Measurements from ENCODE around the gene SMYD2.

Gene SMYD2, protein sequence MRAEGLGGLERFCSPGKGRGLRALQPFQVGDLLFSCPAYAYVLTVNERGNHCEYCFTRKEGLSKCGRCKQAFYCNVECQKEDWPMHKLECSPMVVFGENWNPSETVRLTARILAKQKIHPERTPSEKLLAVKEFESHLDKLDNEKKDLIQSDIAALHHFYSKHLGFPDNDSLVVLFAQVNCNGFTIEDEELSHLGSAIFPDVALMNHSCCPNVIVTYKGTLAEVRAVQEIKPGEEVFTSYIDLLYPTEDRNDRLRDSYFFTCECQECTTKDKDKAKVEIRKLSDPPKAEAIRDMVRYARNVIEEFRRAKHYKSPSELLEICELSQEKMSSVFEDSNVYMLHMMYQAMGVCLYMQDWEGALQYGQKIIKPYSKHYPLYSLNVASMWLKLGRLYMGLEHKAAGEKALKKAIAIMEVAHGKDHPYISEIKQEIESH

GRCh38 chr1:214281021-214281719, at the start of gene SMYD2:
Gene SMYD2 (plus strand): TSS chr1:214281159. CDS start chr1:214281255, 96 bp downstream.
- DNase-seq (ENCODE audit: low read depth): peak; percentile 61

- no peak for DNase-seq (ENCODE audit: low read depth)
Observed at GRCh38 chr1:214233856-214234634, 46.9 kb upstream of the SMYD2 start.

- no peak for DNase-seq (ENCODE audit: low read depth)
Observed at GRCh38 chr1:214234635-214235025, 46.3 kb upstream of the SMYD2 start.

DNA sequence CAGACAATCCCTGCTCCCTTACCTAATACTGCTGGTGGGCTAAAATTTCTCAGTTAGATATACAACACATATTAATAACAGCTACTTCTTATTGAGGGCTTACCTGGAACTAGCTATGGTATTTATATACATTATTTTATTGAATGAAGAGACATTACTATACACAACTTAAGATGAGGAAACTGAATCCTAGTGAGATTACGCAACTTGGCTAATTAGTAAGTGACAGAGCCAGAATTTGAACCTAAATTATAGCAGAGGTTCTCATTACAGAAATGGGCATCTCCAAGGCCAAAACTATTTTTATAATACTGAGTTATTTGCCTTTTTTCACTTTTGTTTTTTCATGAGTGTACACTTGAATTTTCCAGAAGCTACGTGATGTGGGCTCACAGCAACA, 44.5 kb upstream of the SMYD2 start:
- DNase-seq (ENCODE audit: low read depth): no peak

DNA sequence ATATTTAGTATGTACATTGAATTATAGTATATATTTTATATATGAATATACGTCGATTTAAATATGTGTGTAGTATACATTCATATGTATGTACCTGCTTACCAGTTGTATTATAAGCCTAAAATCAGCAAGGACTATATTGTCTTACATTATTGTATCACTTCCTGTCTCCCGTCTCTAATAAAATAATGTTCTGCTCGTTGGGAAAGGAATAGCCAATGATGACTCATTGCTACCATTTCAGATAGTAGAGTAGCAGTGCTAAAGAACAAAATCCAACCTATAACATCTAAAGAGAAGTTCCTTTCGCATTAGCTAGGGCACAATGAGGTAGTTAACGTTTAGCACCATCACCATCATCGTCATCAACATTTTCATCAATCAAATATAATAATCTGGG, 39.9 kb upstream of the SMYD2 start:
- peak; percentile 41 for DNase-seq (ENCODE audit: low read depth)

GRCh38 chr1:214244252-214244651, 36.7 kb upstream of the SMYD2 start:
- no peak for DNase-seq (ENCODE audit: low read depth)

DNA sequence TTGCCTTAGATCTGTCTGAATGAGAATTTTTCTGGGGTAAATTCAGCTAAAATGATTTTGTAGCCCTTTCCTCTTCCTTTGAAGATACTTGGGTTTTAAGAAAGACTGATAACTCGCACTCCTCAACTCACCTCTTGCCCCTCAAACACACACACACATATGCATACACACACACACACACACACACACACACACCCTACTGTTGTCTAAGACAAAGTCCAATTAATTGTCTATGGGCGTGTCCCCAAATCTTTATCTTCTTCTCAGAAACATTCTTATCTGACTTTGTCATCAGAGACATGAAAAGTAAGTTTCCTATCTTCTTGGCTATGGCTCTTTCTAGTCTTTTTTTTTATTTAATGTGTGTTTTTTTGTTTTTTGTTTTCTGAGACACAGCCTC, 36.1 kb upstream of the SMYD2 start:
- DNase-seq (ENCODE audit: low read depth): no peak

GRCh38 chr1:214247501-214248041, 33.4 kb upstream of the SMYD2 start:
- no peak for DNase-seq (ENCODE audit: low read depth)

DNA sequence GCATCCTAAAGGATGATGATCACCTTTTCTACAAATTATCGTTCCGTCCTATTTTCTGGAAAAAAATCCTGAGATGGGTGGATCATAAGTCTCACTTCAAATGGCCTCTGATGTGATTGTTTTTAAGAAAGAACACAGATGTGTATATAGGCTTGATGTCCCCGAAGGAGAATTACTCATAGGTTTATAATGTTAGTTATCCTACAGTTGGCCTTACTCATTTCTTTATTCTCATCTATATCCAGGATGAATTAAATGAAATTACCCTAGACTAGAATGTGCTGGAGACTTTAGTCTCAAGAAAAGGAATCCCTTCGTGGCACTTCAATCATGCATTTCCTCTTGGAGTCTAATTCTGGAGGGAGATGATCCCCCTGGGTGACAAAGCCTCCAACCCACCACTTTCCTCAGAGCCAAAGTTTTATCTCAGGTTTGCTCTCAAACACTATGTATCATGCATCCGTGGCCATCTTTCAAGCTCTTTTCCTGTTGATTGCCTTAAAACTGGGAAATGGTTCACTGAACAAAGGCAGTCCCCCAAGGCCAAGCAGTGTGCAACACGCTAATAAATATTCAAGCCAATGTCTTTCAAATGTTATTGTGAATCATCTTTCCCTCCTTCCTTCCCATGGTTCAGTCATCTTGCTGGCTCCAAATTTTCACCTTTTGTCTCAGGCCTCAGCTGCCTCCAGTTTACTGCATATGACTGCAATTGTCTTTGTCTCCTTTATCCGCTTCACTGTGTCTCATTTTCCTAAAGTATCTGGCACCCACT, 32.5 kb upstream of the SMYD2 start:
- DNase-seq (ENCODE audit: low read depth): peak; percentile 32

DNA sequence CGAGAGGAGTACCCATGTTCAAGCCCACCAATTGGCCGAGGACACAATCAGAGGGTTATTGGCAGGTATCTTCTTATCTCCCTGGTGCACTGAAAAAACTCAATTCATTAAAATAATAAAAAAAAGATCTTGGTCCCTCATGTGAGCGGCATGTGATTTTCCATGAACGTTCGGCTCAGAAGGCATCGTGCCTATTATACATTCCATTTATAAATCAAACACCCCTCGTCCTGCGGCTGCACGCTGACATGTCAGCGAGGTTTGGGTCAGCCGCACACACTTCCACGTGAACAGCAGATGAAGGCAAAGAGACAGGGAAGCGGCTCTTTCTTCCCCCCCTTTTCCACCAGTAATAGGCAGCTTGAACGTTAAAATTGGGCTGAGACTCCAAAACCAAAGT, 31.3 kb upstream of the SMYD2 start:
- DNase-seq (ENCODE audit: low read depth): no peak

DNA sequence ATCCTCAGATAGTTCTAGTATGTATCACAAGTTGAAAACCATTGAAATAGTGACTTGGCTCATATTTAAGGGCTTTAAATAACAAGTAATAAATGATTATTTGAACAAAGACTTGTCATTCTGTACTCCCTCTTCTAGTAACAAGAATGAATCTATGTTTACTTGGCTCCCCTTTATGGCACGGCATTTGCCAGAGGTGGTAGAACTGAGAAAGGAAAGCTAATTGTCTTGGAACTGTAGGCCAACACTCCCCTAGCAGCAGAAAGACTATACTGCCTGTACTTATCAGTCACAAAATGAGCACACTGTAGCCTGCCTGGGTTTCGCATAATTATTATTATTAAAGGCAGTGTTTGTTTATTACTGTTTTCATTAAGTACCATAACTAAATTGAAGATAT, 29.6 kb upstream of the SMYD2 start:
- no peak for DNase-seq (ENCODE audit: low read depth)

DNA sequence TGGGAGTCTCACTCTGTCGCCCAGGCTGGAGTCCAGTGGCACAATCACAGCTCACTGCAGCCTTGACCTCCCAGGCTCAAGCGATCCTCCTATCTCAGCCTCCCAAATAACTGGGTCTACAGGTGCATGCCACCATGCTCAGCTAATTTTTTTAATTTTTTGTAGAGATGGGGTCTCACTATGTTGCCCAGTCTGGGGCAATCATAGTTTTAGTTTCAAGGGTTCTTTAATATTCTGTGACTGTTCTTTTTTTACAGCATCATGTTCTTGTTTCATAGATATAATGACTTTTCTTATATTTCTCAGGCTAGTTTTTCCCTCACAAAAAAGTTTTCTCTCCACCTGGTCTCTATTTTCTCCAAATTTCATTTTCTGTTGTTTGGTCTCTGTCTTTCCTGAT, 25.4 kb upstream of the SMYD2 start:
- no peak for DNase-seq (ENCODE audit: low read depth)

GRCh38 chr1:214259353-214259977, 21.5 kb upstream of the SMYD2 start:
- DNase-seq (ENCODE audit: low read depth): peak; percentile 37

GRCh38 chr1:214260561-214261205, 20.3 kb upstream of the SMYD2 start:
- DNase-seq (ENCODE audit: low read depth): no peak

DNA sequence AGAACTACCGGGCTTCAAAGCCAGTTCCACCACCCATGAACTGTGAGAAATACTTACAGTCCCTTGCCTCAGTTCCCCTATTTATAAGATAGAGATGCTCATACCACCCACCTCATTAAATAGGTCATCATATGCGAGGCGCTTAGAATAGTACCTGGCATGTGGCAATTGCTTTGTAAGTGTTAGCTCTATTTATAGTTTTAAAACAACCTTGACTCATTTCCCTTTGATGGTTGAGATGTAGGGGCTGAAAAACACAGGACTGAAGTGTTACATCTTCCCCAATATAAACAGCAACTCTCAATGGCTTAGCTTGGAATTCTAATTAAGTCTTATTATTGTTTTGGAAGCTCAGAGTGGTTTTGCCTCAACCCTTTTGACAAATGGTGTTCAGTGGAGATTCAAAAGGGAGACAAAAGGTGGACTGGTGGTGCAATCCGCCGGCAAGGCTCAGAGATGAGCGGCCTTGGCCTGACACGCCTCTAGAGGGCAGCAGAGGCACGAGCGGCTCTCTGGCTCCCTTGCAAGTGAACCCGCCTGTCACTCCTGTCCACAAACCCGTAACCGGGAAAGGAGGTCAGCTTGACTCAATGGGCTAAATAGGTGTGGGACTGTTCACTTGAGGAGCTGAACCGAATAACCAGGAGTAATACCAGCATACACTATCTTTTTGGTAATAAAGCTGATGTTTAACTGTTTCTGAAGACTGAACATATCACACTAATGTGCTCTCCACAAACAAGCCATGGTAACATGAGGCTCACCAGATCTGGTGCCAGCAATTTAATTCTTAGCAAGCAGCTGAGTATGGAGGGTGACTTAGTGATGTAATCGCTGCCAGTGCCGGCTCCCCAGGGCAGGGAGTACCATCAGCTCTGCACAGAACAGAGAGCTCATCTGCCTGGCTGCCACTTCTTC, 19.5 kb upstream of the SMYD2 start:
- DNase-seq (ENCODE audit: low read depth): peak; percentile 75

- DNase-seq (ENCODE audit: low read depth): no peak
Observed at GRCh38 chr1:214264196-214264595, 16.8 kb upstream of the SMYD2 start.

GRCh38 chr1:214264976-214265375, 16.0 kb upstream of the SMYD2 start:
- no peak for DNase-seq (ENCODE audit: low read depth)

GRCh38 chr1:214270097-214270650, 10.8 kb upstream of the SMYD2 start:
- no peak for DNase-seq (ENCODE audit: low read depth)

- DNase-seq (ENCODE audit: low read depth): no peak
Observed at GRCh38 chr1:214271174-214271858, 9.6 kb upstream of the SMYD2 start.

Data from iris pigment epithelial cell (primary cell).